GM13977 (cell line): Measurements from ENCODE around the gene ZCCHC18.
"Not testable (repeated sequence)": the region's sequence is repeated elsewhere in the genome, so short reads cannot be mapped to it uniquely, and the experiment has no call there.

Experiments
- DNase-seq: peaks from one replicate; pipeline ENCODE4 v3.0.0; 2012; ENCODE audit warnings: low spot score
- CTCF ChIP-seq: IDR thresholded peaks from 2 replicates; pipeline ENCODE4 v1.5.1; 2012; ENCODE audit warnings: mild to moderate bottlenecking, control low read depth; ENCODE audit not compliant: insufficient read depth; ENCODE audit errors: extremely low read depth, missing control alignments
- in situ Hi-C: fragments of 300-500 bp; cut with MboI; formaldehyde crosslinking; loops from one replicate; pipeline ENCODE4 v1.12.0; 2022; ENCODE audit warnings: low sequenced_read_pairs, low pct_unique_long_range_greater_than_20kb, mixed read lengths, inconsistent platforms; ENCODE audit not compliant: unreplicated experiment

ZCCHC18 gene

GRCh38 chrX:104112326-104112951 lies at the start of gene ZCCHC18:
Gene ZCCHC18 (plus strand): TSS chrX:104112523. CDS start chrX:104114112, 1,589 bp downstream.
- DNase-seq = peak; percentile 78
- no peak for TF ChIP-seq CTCF
- in situ Hi-C loops = loop anchor here (25.0 kb wide), 1 partner anchor 275 kb away; the partner anchor contains the start of gene RAB9B

- in situ Hi-C loops, DNase-seq: not testable (repeated sequence)
These were observed 49.7 kb upstream of the ZCCHC18 start for GRCh38 chrX:104062636-104063035.

GRCh38 chrX:104075778-104076445 lies 36.4 kb upstream of the ZCCHC18 start, which contains the start of gene TMSB15C:
Gene TMSB15C (minus strand): TSS chrX:104076236.
- DNase-seq, in situ Hi-C loops: not testable (repeated sequence)

- DNase-seq, in situ Hi-C loops: not testable (repeated sequence)
These were observed 34.5 kb upstream of the ZCCHC18 start for GRCh38 chrX:104077854-104078253.

- in situ Hi-C loops = no loop called here
- no peak for DNase-seq
- no peak for TF ChIP-seq CTCF
These were observed 28.3 kb upstream of the ZCCHC18 start for GRCh38 chrX:104084063-104084462.

- no peak for TF ChIP-seq CTCF
- DNase-seq = no peak
- in situ Hi-C loops = no loop called here
These were observed 27.6 kb upstream of the ZCCHC18 start for GRCh38 chrX:104084534-104085277.

- TF ChIP-seq CTCF = no peak
- DNase-seq = no peak
- in situ Hi-C loops = no loop called here
These were observed 26.8 kb upstream of the ZCCHC18 start for GRCh38 chrX:104085477-104085876.

- in situ Hi-C loops = no loop called here
- TF ChIP-seq CTCF = no peak
- no peak for DNase-seq
These were observed 26.4 kb upstream of the ZCCHC18 start for GRCh38 chrX:104085919-104086318.
